Testis (tissue), 3 donors: ENCODE data around the gene CDK16. TPM values are rescaled to one million over a fixed set of nuclear protein-coding genes. Genes with fewer than 3 reads are reported as not detected.

ENCODE experiments used
- DNase-seq: peaks from one replicate; pipeline ENCODE4 v3.0.0-alpha.2; 2019
- H3K27ac ChIP-seq, 2 donors: fragments of 200-600 bp; sonication (generic); one replicate each; pipeline ENCODE4 v1.5.1; 2019
- H3K27me3 ChIP-seq: fragments of 200-600 bp; sonication (generic); one replicate; pipeline ENCODE4 v1.5.1; 2019
- H3K36me3 ChIP-seq: fragments of 200-600 bp; sonication (generic); one replicate; pipeline ENCODE4 v1.5.1; 2017; ENCODE audit warnings: low read depth; ENCODE audit errors: missing control alignments
- H3K4me1 ChIP-seq: fragments of 200-600 bp; sonication (generic); one replicate; pipeline ENCODE4 v1.5.1; 2019
- H3K4me3 ChIP-seq, 2 donors: fragments of 200-600 bp; sonication (generic); one replicate each; pipeline ENCODE4 v1.5.1; 2017 to 2019
- H3K9me3 ChIP-seq: fragments of 200-600 bp; sonication (generic); one replicate; pipeline ENCODE4 v1.5.1; 2017
- CTCF ChIP-seq, 3 experiments: fragments of 450-650 bp in 2 of 3; fragments of 200-600 bp in 1 of 3; sonication (generic) in 1 of 3; IDR thresholded peaks; one replicate each; pipeline ENCODE4 v1.5.1; 2016 to 2019; ENCODE audit warnings: antibody characterized with exemption in 3 of 3, mild to moderate bottlenecking in 2 of 3, moderate library complexity in 1 of 3
- POLR2A ChIP-seq: fragments of 450-650 bp; IDR thresholded peaks from one replicate; pipeline ENCODE4 v1.6.1; 2017; ENCODE audit warnings: antibody characterized with exemption, mild to moderate bottlenecking, moderate library complexity
- WGBS, 2 donors: methylation state at CpG; one replicate each; pipeline ENCODE4 v1.1.5; 2018; 5-methylcytosine and 5-hydroxymethylcytosine counted together
- intact Hi-C: fragments of 100-400 bp; cut with DNase I; formaldehyde crosslinking; loops from one replicate; pipeline ENCODE4 v1.15.1; 2023; ENCODE audit warnings: low total_unique reads
- polyA plus RNA-seq: library from polyadenylated mRNA; stranded (reverse); fragments of 350-450 nt; fragmentation: Illumina TruSeq; extraction: RNeasy Lipid Tissue Mini Kit (QIAGEN cat#74804); gene quantifications from one replicate; pipeline ENCODE4 v1.2.3, GENCODE V29; 2014; ENCODE audit warnings: low read depth, low replicate concordance; ENCODE audit not compliant: insufficient read depth
- total RNA-seq, 2 donors: library from RNA; depleted of rRNA; stranded (reverse); fragments of >200 nt; gene quantifications; one replicate each; pipeline ENCODE4 v1.2.3, GENCODE V29; 2016

CDK16 gene
- total and polyA plus RNA-seq, 3 donors from 2014 or later = 122 to 245 (median 195) TPM

- no peak overlapping the region for H3K4me3 ChIP-seq
- H3K36me3 ChIP-seq = no peaks in the 10 kb centered on the region
- intact Hi-C loops = no loop called here
- H3K9me3 ChIP-seq = no peaks in the 10 kb centered on the region
- TF ChIP-seq CTCF (IDR thresholded peaks at IDR 0.05) = no peak
- TF ChIP-seq POLR2A = no peak
- WGBS, 2 donors = 63 to 79% methylated on average over 6 to 21 of the region's 23 CpGs
- H3K27me3 ChIP-seq = no peaks in the 10 kb centered on the region
- H3K4me1 ChIP-seq = peaks cover 9% of the 10 kb centered on the region
- DNase-seq = no peak
- no peak overlapping the region for H3K27ac ChIP-seq
These were observed 43.5 kb upstream of the CDK16 start for GRCh38 chrX:47174846-47175587.

GRCh38 chrX:47175588-47175980 is 42.9 kb upstream of the CDK16 start:
- intact Hi-C loops = no loop called here
- H3K4me1 ChIP-seq = peaks cover 9% of the 10 kb centered on the region
- no peaks in the 10 kb centered on the region for H3K9me3 ChIP-seq
- no peak for DNase-seq
- WGBS, 2 donors = 88 to 100% methylated on average over 1 to 8 of the region's 12 CpGs
- no peaks in the 10 kb centered on the region for H3K36me3 ChIP-seq
- TF ChIP-seq CTCF (IDR thresholded peaks at IDR 0.05) (no peak), POLR2A (no peak)
- H3K4me3 ChIP-seq = no peak overlapping the region
- no peaks in the 10 kb centered on the region for H3K27me3 ChIP-seq
- no peak overlapping the region for H3K27ac ChIP-seq

GRCh38 chrX:47176101-47176740 is 42.3 kb upstream of the CDK16 start:
- Histone ChIP-seq H3K27ac (no peak overlapping the region), H3K9me3 (no peaks in the 10 kb centered on the region), H3K27me3 (no peaks in the 10 kb centered on the region), H3K4me3 (no peak overlapping the region), H3K36me3 (no peaks in the 10 kb centered on the region), H3K4me1 (peaks cover 9% of the 10 kb centered on the region)
- DNase-seq = no peak
- intact Hi-C loops = no loop called here
- 88 to 93% methylated on average over 21 to 22 of the region's 23 CpGs for WGBS, 2 donors
- TF ChIP-seq POLR2A = no peak
- no peak for TF ChIP-seq CTCF (IDR thresholded peaks at IDR 0.05)

- no peaks in the 10 kb centered on the region for H3K27me3 ChIP-seq
- intact Hi-C loops = no loop called here
- TF ChIP-seq POLR2A = no peak
- no peak for TF ChIP-seq CTCF (IDR thresholded peaks at IDR 0.05)
- no peaks in the 10 kb centered on the region for H3K9me3 ChIP-seq
- DNase-seq = no peak
- H3K4me1 ChIP-seq = peaks cover 9% of the 10 kb centered on the region
- 21 to 70% methylated on average over 2 of the region's 2 CpGs for WGBS, 2 donors
- no peaks in the 10 kb centered on the region for H3K36me3 ChIP-seq
- no peak overlapping the region for H3K4me3 ChIP-seq
- H3K27ac ChIP-seq = peak overlapping the region in 1 of 2 donors; percentile 6
These were observed 41.4 kb upstream of the CDK16 start for GRCh38 chrX:47177079-47177478.
